Cardiac fibroblast (primary cell): ENCODE results near the gene NBEAL1.

Experiments
- DNase-seq, 2 donors: peaks; one replicate each; pipeline versions ENCODE4 v3.0.0 to v3.0.0-alpha.2; 2010; ENCODE audit warnings: low read depth in 2 of 2
- H3K4me3 ChIP-seq, 2 donors: replicated peaks in 1 of 2; 1 replicate in 1 of 2; 2 replicates in 1 of 2; pipeline ENCODE4 v1.5.1; 2011; ENCODE audit warnings: low read depth in 2 of 2, low read length in 2 of 2, mild to moderate bottlenecking in 2 of 2, moderate library complexity in 1 of 2
- CTCF ChIP-seq: IDR thresholded peaks from one replicate; pipeline ENCODE4 v1.5.1; 2011; ENCODE audit warnings: low read depth, mild to moderate bottlenecking, low read length, inconsistent platforms

NBEAL1 gene

DNA sequence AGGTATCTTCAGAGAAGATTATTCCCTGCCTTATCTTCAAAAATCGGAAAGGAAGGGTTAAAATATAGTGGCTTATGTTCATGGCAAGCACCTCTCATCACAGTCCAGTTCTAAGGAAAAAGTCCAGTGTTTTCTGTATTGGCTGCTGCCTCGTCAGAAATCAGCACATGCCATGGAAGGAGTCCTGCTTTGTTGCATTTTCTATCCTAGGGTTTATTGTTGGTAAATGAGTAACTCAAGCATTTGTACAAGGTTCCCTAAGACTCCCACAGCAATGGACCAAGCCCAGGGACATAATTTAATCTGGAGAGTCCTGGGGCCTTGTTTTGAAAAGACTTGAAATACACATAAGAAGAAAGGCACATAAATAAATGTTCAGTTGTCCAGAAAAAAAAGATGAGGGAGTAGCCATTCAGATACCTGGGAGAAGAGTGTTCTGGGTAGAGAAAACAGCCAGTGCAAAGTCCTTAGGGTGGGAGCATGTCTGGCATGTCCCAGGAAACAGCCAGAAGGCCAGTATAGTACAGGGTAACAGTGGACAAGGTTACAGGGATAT is 26.4 kb downstream of the NBEAL1 start:
- no peak for TF ChIP-seq CTCF
- H3K4me3 ChIP-seq, result no peak overlapping the region
- DNase-seq, result no peak

GRCh38 chr2:203042178-203042577 is 27.5 kb downstream of the NBEAL1 start:
- H3K4me3 ChIP-seq, result no peak overlapping the region
- TF ChIP-seq CTCF, result no peak
- no peak for DNase-seq

- no peak for TF ChIP-seq CTCF
- DNase-seq, result no peak
- H3K4me3 ChIP-seq, result no peak overlapping the region
Measured at GRCh38 chr2:203043226-203043625, 28.6 kb downstream of the NBEAL1 start.

DNA sequence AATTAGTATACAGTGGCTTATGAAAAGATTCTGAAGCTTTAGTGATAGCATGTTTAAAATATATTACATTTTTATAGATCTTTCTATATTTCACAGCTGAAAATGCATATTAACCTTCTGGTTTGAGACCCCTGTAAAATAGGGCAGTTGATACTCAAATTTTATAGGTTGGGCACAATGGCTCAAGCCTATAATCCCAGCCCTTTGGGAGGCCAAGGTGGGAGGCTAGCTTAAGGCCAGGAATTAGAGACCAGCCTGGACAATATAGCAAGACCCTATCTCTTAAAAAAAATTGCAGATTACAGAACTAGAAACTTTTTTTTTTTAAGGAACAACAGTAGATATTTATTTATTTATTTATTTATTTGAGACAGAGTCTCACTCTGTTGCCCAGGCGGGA is 31.2 kb downstream of the NBEAL1 start:
- H3K4me3 ChIP-seq, result no peak overlapping the region
- DNase-seq, result no peak
- no peak for TF ChIP-seq CTCF

- H3K4me3 ChIP-seq, result no peak overlapping the region
- no peak for DNase-seq
- no peak for TF ChIP-seq CTCF
Measured at GRCh38 chr2:203052539-203052938, 37.9 kb downstream of the NBEAL1 start.

- DNase-seq, result no peak
- no peak for TF ChIP-seq CTCF
- H3K4me3 ChIP-seq, result no peak overlapping the region
Measured at GRCh38 chr2:203059567-203060240, 45.0 kb downstream of the NBEAL1 start.

DNA sequence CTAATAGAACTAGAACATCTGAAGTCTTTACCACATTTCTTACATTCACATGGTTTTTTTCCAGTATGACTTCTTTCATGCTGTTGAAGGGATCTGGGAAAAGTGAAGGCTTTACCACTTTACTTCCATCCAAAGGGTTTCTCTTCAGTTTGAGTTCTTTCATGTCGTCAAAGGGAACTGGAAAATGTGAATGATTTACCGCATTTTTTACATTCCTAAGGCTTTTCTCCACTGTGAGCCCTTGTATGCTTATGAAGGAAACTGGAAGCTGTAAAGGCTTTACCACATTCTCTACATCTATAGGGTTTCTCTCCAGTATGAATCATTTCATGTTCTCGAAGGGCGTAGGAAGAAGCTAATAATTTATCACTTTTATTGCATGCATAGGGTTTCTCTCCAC is 46.7 kb downstream of the NBEAL1 start:
- no peak overlapping the region for H3K4me3 ChIP-seq
- no peak for TF ChIP-seq CTCF
- DNase-seq, result peak; percentile 57 to 61
